Stimulated activated CD8-positive, alpha-beta memory T cell treated with anti-CD3 and anti-CD28 coated beads, Interleukin-15, amount 100 ng/mL, for 48 hours (primary cell): ENCODE measurements around the gene ACKR3.

Experiments used
- DNase-seq, 2 donors: peaks; one replicate each; pipeline ENCODE4 v3.0.0-alpha.2; 2020; ENCODE audit warnings: low read depth in 2 of 2

Gene ACKR3

GRCh38 chr2:236608188-236608525 is 38.5 kb downstream of the ACKR3 start:
- DNase-seq = no peak

- no peak for DNase-seq
These were observed 39.1 kb downstream of the ACKR3 start for GRCh38 chr2:236608710-236609109.

- DNase-seq = no peak
These were observed 41.6 kb downstream of the ACKR3 start for GRCh38 chr2:236610991-236611821.

GRCh38 chr2:236612737-236613136 is 43.1 kb downstream of the ACKR3 start:
- no peak for DNase-seq

GRCh38 chr2:236613612-236614011 is 44.0 kb downstream of the ACKR3 start:
- DNase-seq = no peak

- DNase-seq = no peak
These were observed 44.9 kb downstream of the ACKR3 start for GRCh38 chr2:236614551-236614950.

GRCh38 chr2:236616031-236616430 is 46.4 kb downstream of the ACKR3 start:
- DNase-seq = no peak

- no peak for DNase-seq
These were observed 47.0 kb downstream of the ACKR3 start for GRCh38 chr2:236616624-236617023.

- no peak for DNase-seq
These were observed 47.7 kb downstream of the ACKR3 start for GRCh38 chr2:236617221-236617737.

- no peak for DNase-seq
These were observed 48.2 kb downstream of the ACKR3 start for GRCh38 chr2:236617796-236618195.

GRCh38 chr2:236618370-236618769 is 48.7 kb downstream of the ACKR3 start:
- no peak for DNase-seq

GRCh38 chr2:236619910-236620612 is 50.4 kb downstream of the ACKR3 start:
- no peak for DNase-seq

GRCh38 chr2:236621786-236622185 is 52.2 kb downstream of the ACKR3 start:
- DNase-seq = no peak

- no peak for DNase-seq
These were observed 52.6 kb downstream of the ACKR3 start for GRCh38 chr2:236622201-236622600.

GRCh38 chr2:236622660-236623059 is 53.0 kb downstream of the ACKR3 start:
- DNase-seq = no peak

- no peak for DNase-seq
These were observed 54.2 kb downstream of the ACKR3 start for GRCh38 chr2:236623816-236624215.

- no peak for DNase-seq
These were observed 55.6 kb downstream of the ACKR3 start for GRCh38 chr2:236625156-236625690.

- no peak for DNase-seq
These were observed 56.9 kb downstream of the ACKR3 start for GRCh38 chr2:236626391-236627150.

GRCh38 chr2:236627193-236627592 is 57.6 kb downstream of the ACKR3 start:
- DNase-seq = no peak

GRCh38 chr2:236627841-236628240 is 58.2 kb downstream of the ACKR3 start:
- DNase-seq = no peak

- DNase-seq = no peak
These were observed 58.8 kb downstream of the ACKR3 start for GRCh38 chr2:236628256-236628901.
